A673 (cell line): ENCODE data around the gene AK5. TPM values are rescaled to one million over a fixed set of nuclear protein-coding genes. Genes with fewer than 3 reads are reported as not detected.

Experiments
- BruUV-seq: library from RNA; stranded (reverse); fragments of 400-500 nt; replicated peaks from 2 replicates; lab custom pipeline; 2021; lab: Mats Ljungman, UMichigan
- CTCF ChIA-PET: fragments of 300-600 bp; sonication (Branson Sonifier 250); formaldehyde crosslinking; loops from one replicate; lab custom pipeline; 2022; ENCODE audit warnings: antibody characterized with exemption; lab: Charles Lee
- POLR2A ChIA-PET: fragments of 300-600 bp; sonication (Branson Sonifier 250); formaldehyde crosslinking; loops from one replicate; lab custom pipeline; 2022; ENCODE audit warnings: antibody characterized with exemption; ENCODE audit not compliant: low non-redundant PET; lab: Charles Lee
- DNase-seq: peaks from one replicate; pipeline ENCODE4 v3.0.0-alpha.2; 2015; ENCODE audit warnings: low spot score
- H3K27ac ChIP-seq: fragments of 200-600 bp; sonication (generic); 2 replicates; pipeline ENCODE4 v1.5.1; 2016; ENCODE audit warnings: mixed run types, low read depth, mild to moderate bottlenecking, mixed read lengths, antibody characterized with exemption, low read length; ENCODE audit not compliant: poor library complexity, severe bottlenecking
- H3K27me3 ChIP-seq: fragments of 200-600 bp; sonication (generic); replicated peaks from 2 replicates; pipeline ENCODE4 v1.6.1; 2017; ENCODE audit warnings: mixed run types, low read depth, mild to moderate bottlenecking, mixed read lengths, antibody characterized with exemption, low read length; ENCODE audit not compliant: insufficient read depth, poor library complexity
- H3K36me3 ChIP-seq: fragments of 200-600 bp; sonication (generic); 2 replicates; pipeline ENCODE4 v1.6.1; 2016; ENCODE audit warnings: mixed run types, mild to moderate bottlenecking, mixed read lengths, antibody characterized with exemption, low read length; ENCODE audit not compliant: insufficient read depth, poor library complexity, severe bottlenecking
- H3K4me1 ChIP-seq: fragments of 200-600 bp; sonication (generic); 2 replicates; pipeline ENCODE4 v1.6.1; 2017; ENCODE audit warnings: mixed run types, mild to moderate bottlenecking, mixed read lengths, antibody characterized with exemption, low read length; ENCODE audit not compliant: insufficient read depth, poor library complexity, severe bottlenecking
- H3K4me3 ChIP-seq: fragments of 200-600 bp; sonication (generic); 2 replicates; pipeline ENCODE4 v1.5.1; 2016; ENCODE audit warnings: low read depth, mixed run types, mild to moderate bottlenecking, mixed read lengths, low read length; ENCODE audit not compliant: poor library complexity, severe bottlenecking
- H3K9me3 ChIP-seq: fragments of 200-600 bp; sonication (generic); 2 replicates; pipeline ENCODE4 v1.6.1; 2016; ENCODE audit warnings: mixed run types, low read depth, mild to moderate bottlenecking, mixed read lengths, antibody characterized with exemption, low read length; ENCODE audit not compliant: poor library complexity, severe bottlenecking
- EZH2 ChIP-seq: fragments of 200-600 bp; sonication (generic); IDR thresholded peaks from 2 replicates; pipeline ENCODE4 v1.6.1; 2017; ENCODE audit warnings: borderline replicate concordance, low read depth, mild to moderate bottlenecking, mixed read lengths, antibody characterized with exemption, low read length; ENCODE audit not compliant: poor library complexity, severe bottlenecking
- intact Hi-C: fragments of 100-400 bp; cut with micrococcal nuclease; formaldehyde crosslinking; loops from one replicate; pipeline ENCODE4 v1.10.0; 2022; ENCODE audit not compliant: unreplicated experiment
- total RNA-seq: library from RNA; stranded (reverse); gene quantifications from 2 replicates; pipeline ENCODE4 v1.2.3, GENCODE V29; 2021
- TF ChIP-seq, protein P1 (sequence below): fragments of 300-800, 200-600 bp; sonication (generic); conservative IDR thresholded peaks from 2 replicates; pipeline ENCODE4 v1.5.1; 2017; ENCODE audit warnings: low read depth, mild to moderate bottlenecking, antibody characterized with exemption, low read length, moderate library complexity, mixed read lengths

Gene AK5
- total RNA-seq, 1 experiment from 2014 or later: 0.47 TPM

DNA sequence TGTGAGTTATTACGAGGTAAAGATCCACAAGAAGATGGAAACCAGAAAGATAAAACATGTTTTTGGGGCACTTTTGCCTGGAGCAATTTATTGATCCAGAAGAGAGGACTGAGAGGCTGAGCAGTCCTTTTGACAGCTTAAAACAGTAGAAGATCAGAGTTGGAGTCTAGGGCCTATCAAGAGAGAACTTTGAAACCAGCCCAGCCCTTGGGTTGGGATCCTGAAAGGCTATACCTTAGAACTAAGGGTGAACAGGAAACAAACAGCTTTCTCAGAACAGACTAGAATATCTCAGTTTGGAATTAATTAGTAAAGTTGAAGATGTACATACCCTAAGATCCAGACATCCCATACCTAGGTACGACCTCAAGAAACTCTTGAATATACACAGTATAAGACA is 311.1 kb downstream of the AK5 start:
- no peaks in the 10 kb centered on the region for H3K9me3 ChIP-seq
- H3K27me3 ChIP-seq: no peaks in the 10 kb centered on the region
- POLR2A ChIA-PET: no interaction called here
- no TSS peak for BruUV-seq
- TF ChIP-seq EZH2: no peak
- TF ChIP-seq, protein P1, sequence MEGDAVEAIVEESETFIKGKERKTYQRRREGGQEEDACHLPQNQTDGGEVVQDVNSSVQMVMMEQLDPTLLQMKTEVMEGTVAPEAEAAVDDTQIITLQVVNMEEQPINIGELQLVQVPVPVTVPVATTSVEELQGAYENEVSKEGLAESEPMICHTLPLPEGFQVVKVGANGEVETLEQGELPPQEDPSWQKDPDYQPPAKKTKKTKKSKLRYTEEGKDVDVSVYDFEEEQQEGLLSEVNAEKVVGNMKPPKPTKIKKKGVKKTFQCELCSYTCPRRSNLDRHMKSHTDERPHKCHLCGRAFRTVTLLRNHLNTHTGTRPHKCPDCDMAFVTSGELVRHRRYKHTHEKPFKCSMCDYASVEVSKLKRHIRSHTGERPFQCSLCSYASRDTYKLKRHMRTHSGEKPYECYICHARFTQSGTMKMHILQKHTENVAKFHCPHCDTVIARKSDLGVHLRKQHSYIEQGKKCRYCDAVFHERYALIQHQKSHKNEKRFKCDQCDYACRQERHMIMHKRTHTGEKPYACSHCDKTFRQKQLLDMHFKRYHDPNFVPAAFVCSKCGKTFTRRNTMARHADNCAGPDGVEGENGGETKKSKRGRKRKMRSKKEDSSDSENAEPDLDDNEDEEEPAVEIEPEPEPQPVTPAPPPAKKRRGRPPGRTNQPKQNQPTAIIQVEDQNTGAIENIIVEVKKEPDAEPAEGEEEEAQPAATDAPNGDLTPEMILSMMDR: no peak
- peaks cover 12% of the 10 kb centered on the region for H3K36me3 ChIP-seq
- no peak for DNase-seq
- intact Hi-C loops: no loop called here
- peaks cover 13% of the 10 kb centered on the region for H3K4me1 ChIP-seq
- no peak overlapping the region for H3K27ac ChIP-seq
- CTCF ChIA-PET: no interaction called here
- H3K4me3 ChIP-seq: no peak overlapping the region

DNA sequence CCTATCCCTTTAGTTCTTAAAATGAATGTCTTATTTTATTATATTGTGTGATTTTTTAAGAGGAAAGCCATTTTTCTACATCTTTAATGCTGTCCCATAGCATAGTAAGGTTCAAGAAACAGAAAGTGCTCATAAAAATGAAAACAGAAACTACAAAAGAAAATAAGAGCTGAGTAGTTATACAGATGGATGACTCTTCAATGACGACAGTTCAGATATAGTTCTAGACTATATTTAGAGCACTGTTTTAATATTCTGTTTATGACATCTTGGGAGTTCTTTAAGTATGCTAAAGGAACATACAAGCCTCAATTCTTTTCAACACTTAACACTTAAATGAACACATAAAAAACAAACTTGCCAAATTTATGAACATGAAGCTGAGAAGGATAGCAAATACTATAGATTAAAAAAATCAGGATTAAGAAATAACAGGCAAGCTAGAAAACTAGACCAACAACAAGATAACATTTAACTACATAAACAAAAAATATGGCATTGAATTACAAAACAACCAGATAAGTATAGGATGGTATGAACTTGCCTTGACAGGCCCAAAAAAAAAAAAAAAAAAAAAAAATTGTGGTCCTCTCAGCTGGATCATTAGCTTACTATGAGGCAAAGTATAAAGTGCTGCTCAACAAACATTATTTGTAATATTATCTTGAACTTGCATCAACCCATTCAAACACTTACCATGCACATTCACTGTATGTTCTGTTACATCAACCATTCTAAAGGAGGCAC is 312.7 kb downstream of the AK5 start:
- peaks cover 12% of the 10 kb centered on the region for H3K36me3 ChIP-seq
- no peak for DNase-seq
- intact Hi-C loops: no loop called here
- H3K27ac ChIP-seq: no peak overlapping the region
- no peaks in the 10 kb centered on the region for H3K9me3 ChIP-seq
- H3K4me1 ChIP-seq: peaks cover 13% of the 10 kb centered on the region
- H3K4me3 ChIP-seq: no peak overlapping the region
- BruUV-seq: no TSS peak
- ChIA-PET CTCF (no interaction called here), POLR2A (no interaction called here)
- TF ChIP-seq EZH2: no peak
- TF ChIP-seq, protein P1: no peak
- no peaks in the 10 kb centered on the region for H3K27me3 ChIP-seq

DNA sequence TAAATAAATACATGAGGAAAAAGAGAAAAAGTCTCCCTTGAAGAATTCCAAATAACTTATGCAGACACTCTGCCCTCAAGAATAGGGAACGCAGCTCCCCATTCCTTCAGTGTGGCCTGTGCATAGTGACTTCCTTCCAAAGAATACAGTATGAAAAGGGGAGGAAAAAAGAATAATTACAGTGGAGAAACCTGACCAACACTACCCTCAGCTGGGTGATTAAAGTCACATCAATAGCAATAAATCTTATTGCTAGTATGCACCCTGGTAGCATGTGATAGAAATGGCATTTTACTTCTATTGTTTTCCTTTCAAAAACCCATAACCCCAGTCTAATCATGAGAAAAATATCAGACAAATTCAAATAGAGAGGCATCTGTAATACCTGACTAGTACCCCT is 315.5 kb downstream of the AK5 start:
- intact Hi-C loops: no loop called here
- Histone ChIP-seq H3K4me1 (no peaks in the 10 kb centered on the region), H3K27me3 (no peaks in the 10 kb centered on the region), H3K36me3 (peaks cover 12% of the 10 kb centered on the region), H3K27ac (no peak overlapping the region), H3K4me3 (no peak overlapping the region), H3K9me3 (no peaks in the 10 kb centered on the region)
- BruUV-seq: no TSS peak
- CTCF ChIA-PET: no interaction called here
- no peak for DNase-seq
- POLR2A ChIA-PET: no interaction called here
- no peak for TF ChIP-seq EZH2
- TF ChIP-seq, protein P1: no peak
